H1 (cell line): ENCODE results near the gene HSDL2. TPM values are rescaled to one million over a fixed set of nuclear protein-coding genes. Genes with fewer than 3 reads are reported as not detected.

Source experiments
- CTCF ChIA-PET: fragments of 300-600 bp; sonication (Branson Sonifier 250); formaldehyde crosslinking; loops from one replicate; lab custom pipeline; 2021; ENCODE audit not compliant: partially characterized antibody; lab: Charles Lee
- POLR2A ChIA-PET: fragments of 300-600 bp; sonication (Branson Sonifier 250); formaldehyde crosslinking; loops from one replicate; lab custom pipeline; 2021; ENCODE audit warnings: inconsistent platforms; ENCODE audit not compliant: partially characterized antibody; lab: Charles Lee
- DNase-seq, 2 experiments: peaks; one replicate each; pipeline versions ENCODE4 v3.0.0 to v3.0.0-alpha.2; 2010 to 2022; ENCODE audit warnings: low spot score in 2 of 2, low read depth in 1 of 2, mixed read lengths in 1 of 2
- FAIRE-seq: peaks from 2 replicates; lab custom pipeline; 2011; peaks lifted over from hg19 to GRCh38; lab: Jason Lieb, UNC
- H2AFZ ChIP-seq: 2 replicates; pipeline ENCODE4 v1.8.1; 2012; ENCODE audit warnings: low read length, inconsistent platforms
- H2AK5ac ChIP-seq: 2 replicates; pipeline ENCODE4 v1.6.1; 2013; ENCODE audit warnings: low read depth, low read length
- H2BK120ac ChIP-seq: replicated peaks from 2 replicates; pipeline ENCODE3; 2013; ENCODE audit warnings: low read depth, low read length, inconsistent platforms
- H2BK12ac ChIP-seq: 2 replicates; pipeline ENCODE4 v1.6.1; 2013; ENCODE audit warnings: low read depth, low read length
- H2BK15ac ChIP-seq: 2 replicates; pipeline ENCODE4 v1.6.1; 2013; ENCODE audit warnings: low read length
- H2BK20ac ChIP-seq: 2 replicates; pipeline ENCODE4 v1.6.1; 2013; ENCODE audit warnings: low read length
- H2BK5ac ChIP-seq: 2 replicates; pipeline ENCODE4 v1.6.1; 2013; ENCODE audit warnings: low read depth, low read length
- H3K14ac ChIP-seq: 2 replicates; pipeline ENCODE4 v1.6.1; 2013; ENCODE audit warnings: inconsistent platforms; ENCODE audit not compliant: insufficient read length
- H3K18ac ChIP-seq: 2 replicates; pipeline ENCODE4 v1.6.1; 2013; ENCODE audit warnings: low read length; ENCODE audit errors: extremely low read depth
- H3K23ac ChIP-seq: 2 replicates; pipeline ENCODE4 v1.6.1; 2013; ENCODE audit warnings: inconsistent platforms; ENCODE audit not compliant: insufficient read length
- H3K23me2 ChIP-seq: 2 replicates; pipeline ENCODE4 v1.6.1; 2013; ENCODE audit warnings: low read depth, low read length
- H3K27ac ChIP-seq: 2 replicates; pipeline ENCODE4 v1.6.1; 2011; ENCODE audit warnings: low read depth, low read length, inconsistent platforms
- H3K27me3 ChIP-seq, 4 experiments: replicated peaks in 1 of 4; 1 replicate in 1 of 4; 2 replicates in 3 of 4; pipeline versions ENCODE4 v1.6.1 to v1.8.1; 2011 to 2013; ENCODE audit warnings: low read length in 3 of 4, mild to moderate bottlenecking in 3 of 4, inconsistent platforms in 2 of 4, mixed read lengths in 2 of 4, moderate library complexity in 1 of 4; ENCODE audit not compliant: control insufficient read depth in 3 of 4, insufficient read depth in 3 of 4; ENCODE audit errors: extremely low read depth in 1 of 4
- H3K36me3 ChIP-seq, 4 experiments: 2 replicates each; pipeline versions ENCODE4 v1.6.1 to v1.8.1; 2011 to 2013; ENCODE audit warnings: mild to moderate bottlenecking in 4 of 4, low read length in 3 of 4, moderate library complexity in 2 of 4, control low read depth in 1 of 4, inconsistent platforms in 1 of 4; ENCODE audit not compliant: insufficient read depth in 4 of 4, control insufficient read depth in 2 of 4
- H3K4ac ChIP-seq: replicated peaks from 2 replicates; pipeline ENCODE3; 2013; ENCODE audit warnings: low read length, low read depth, mixed read lengths, inconsistent platforms; ENCODE audit not compliant: insufficient read length
- H3K4me1 ChIP-seq, 4 experiments: replicated peaks in 1 of 4; 1 replicate in 1 of 4; 2 replicates in 3 of 4; pipeline versions ENCODE4 v1.6.1 to v1.8.1; 2011 to 2013; ENCODE audit warnings: low read length in 3 of 4, inconsistent platforms in 2 of 4, mixed read lengths in 1 of 4; ENCODE audit not compliant: insufficient read depth in 4 of 4, control insufficient read depth in 3 of 4
- H3K4me2 ChIP-seq, 2 experiments: 2 replicates each; pipeline versions ENCODE4 v1.6.1 to v1.8.1; 2011 to 2013; ENCODE audit warnings: low read depth in 2 of 2, low read length in 2 of 2, control low read depth in 1 of 2, inconsistent platforms in 1 of 2, mild to moderate bottlenecking in 1 of 2; ENCODE audit not compliant: insufficient read depth in 1 of 2
- H3K4me3 ChIP-seq, 4 experiments: fragments of 200-600, 300-600 bp in 1 of 4; sonication (generic), shearing (Covaris generic), sonication (Bioruptor Twin) in 1 of 4; 2 replicates each; pipeline versions ENCODE4 v1.5.1 to v1.8.1; 2011 to 2016; ENCODE audit warnings: low read length in 4 of 4, low read depth in 3 of 4, control low read depth in 2 of 4, inconsistent platforms in 2 of 4, mild to moderate bottlenecking in 2 of 4, mixed read lengths in 1 of 4, moderate library complexity in 1 of 4; ENCODE audit not compliant: insufficient read depth in 2 of 4; ENCODE audit errors: extremely low read depth in 1 of 4
- H3K56ac ChIP-seq: replicated peaks from 2 replicates; pipeline ENCODE3; 2013; ENCODE audit warnings: low read depth, mild to moderate bottlenecking, mixed read lengths, low read length, inconsistent platforms; ENCODE audit not compliant: insufficient read length
- H3K79me1 ChIP-seq: 2 replicates; pipeline ENCODE4 v1.6.1; 2013; ENCODE audit warnings: low read depth, low read length, control low read depth
- H3K79me2 ChIP-seq, 2 experiments: 2 replicates each; pipeline versions ENCODE4 v1.6.1 to v1.8.1; 2012 to 2013; ENCODE audit warnings: low read length in 2 of 2, mild to moderate bottlenecking in 2 of 2, inconsistent platforms in 1 of 2; ENCODE audit not compliant: insufficient read depth in 2 of 2, control insufficient read depth in 1 of 2
- H3K9ac ChIP-seq, 4 experiments: replicated peaks in 1 of 4; 1 replicate in 1 of 4; 2 replicates in 3 of 4; pipeline versions ENCODE4 v1.6.1 to v1.8.1; 2011 to 2013; ENCODE audit warnings: low read depth in 3 of 4, low read length in 3 of 4, control low read depth in 2 of 4, mild to moderate bottlenecking in 2 of 4, moderate library complexity in 2 of 4, inconsistent platforms in 1 of 4; ENCODE audit errors: extremely low read depth in 1 of 4
- H3K9me3 ChIP-seq, 2 experiments: 2 replicates each; pipeline versions ENCODE4 v1.6.1 to v1.8.1; 2012 to 2013; ENCODE audit warnings: mild to moderate bottlenecking in 2 of 2, moderate library complexity in 2 of 2, control low read depth in 1 of 2, inconsistent platforms in 1 of 2, low read depth in 1 of 2, low read length in 1 of 2, mixed read lengths in 1 of 2; ENCODE audit not compliant: insufficient read depth in 2 of 2
- H4K20me1 ChIP-seq, 2 experiments: replicated peaks in 1 of 2; 2 replicates each; pipeline versions ENCODE3 to v1.8.1; 2011 to 2013; ENCODE audit warnings: inconsistent platforms in 2 of 2, low read length in 2 of 2, mild to moderate bottlenecking in 1 of 2; ENCODE audit not compliant: insufficient read depth in 2 of 2, control insufficient read depth in 1 of 2
- H4K5ac ChIP-seq: 2 replicates; pipeline ENCODE4 v1.6.1; 2013; ENCODE audit warnings: low read length, low read depth, mixed read lengths, inconsistent platforms; ENCODE audit not compliant: insufficient read length
- H4K8ac ChIP-seq: 2 replicates; pipeline ENCODE4 v1.8.0; 2013; ENCODE audit warnings: mild to moderate bottlenecking, moderate library complexity, low read length, inconsistent platforms; ENCODE audit not compliant: insufficient read depth; ENCODE audit errors: extremely low read depth
- H4K91ac ChIP-seq: replicated peaks from 2 replicates; pipeline ENCODE3; 2013; ENCODE audit warnings: low read length, mixed read lengths, inconsistent platforms; ENCODE audit not compliant: insufficient read length
- CHD1 ChIP-seq: IDR thresholded peaks from 2 replicates; pipeline ENCODE4 v1.6.1; 2012; ENCODE audit warnings: low read depth, low read length, improper control_type of control experiment
- CTBP2 ChIP-seq: IDR thresholded peaks from 2 replicates; pipeline ENCODE4 v1.7.0; 2011; ENCODE audit warnings: borderline replicate concordance, mild to moderate bottlenecking, moderate library complexity, mixed read lengths, low read length; ENCODE audit not compliant: insufficient read depth, insufficient read length
- CTCF ChIP-seq, 3 experiments: IDR thresholded peaks; 1 replicate in 2 of 3; 2 replicates in 1 of 3; pipeline versions ENCODE4 v1.5.1 to v1.6.1; 2011; ENCODE audit warnings: low read length in 3 of 3, mild to moderate bottlenecking in 3 of 3, inconsistent platforms in 2 of 3, low read depth in 1 of 3, moderate library complexity in 1 of 3; ENCODE audit not compliant: insufficient read depth in 1 of 3; ENCODE audit errors: control extremely low read depth in 1 of 3
- HDAC2 ChIP-seq, 2 experiments: fragments of 300-600 bp in 1 of 2; sonication (generic) in 1 of 2; IDR thresholded peaks; 2 replicates each; pipeline ENCODE4 v1.6.1; 2011 to 2012; ENCODE audit warnings: low read depth in 2 of 2, low read length in 2 of 2, mild to moderate bottlenecking in 2 of 2, moderate library complexity in 2 of 2, borderline replicate concordance in 1 of 2, inconsistent platforms in 1 of 2
- MAX ChIP-seq: IDR thresholded peaks from 2 replicates; pipeline ENCODE4 v1.6.1; 2012; ENCODE audit warnings: inconsistent platforms
- NRF1 ChIP-seq: IDR thresholded peaks from 2 replicates; pipeline ENCODE4 v1.6.1; 2011; ENCODE audit warnings: mild to moderate bottlenecking, low read depth, low read length, improper control_type of control experiment
- RXRA ChIP-seq: IDR thresholded peaks from 2 replicates; pipeline ENCODE4 v1.6.1; 2011; ENCODE audit warnings: low read depth, mild to moderate bottlenecking, low read length, moderate library complexity; ENCODE audit not compliant: insufficient read depth
- SIRT6 ChIP-seq: IDR thresholded peaks from one replicate; pipeline ENCODE4 v1.7.1; 2012; ENCODE audit warnings: low read length, inconsistent platforms
- SUZ12 ChIP-seq: fragments of 200-600 bp; sonication (generic); IDR thresholded peaks from 2 replicates; pipeline ENCODE4 v1.6.1; 2012; ENCODE audit warnings: mild to moderate bottlenecking, inconsistent platforms, low read length, moderate library complexity, mixed read lengths
- YY1 ChIP-seq: IDR thresholded peaks from 2 replicates; pipeline ENCODE4 v1.6.1; 2011; ENCODE audit warnings: low read depth, mild to moderate bottlenecking, low read length
- ZNF274 ChIP-seq: IDR thresholded peaks from 2 replicates; pipeline ENCODE4 v1.7.0; 2012; ENCODE audit warnings: low read length, borderline replicate concordance; ENCODE audit errors: extremely low read depth
- WGBS, 2 experiments: shearing (Covaris generic) in 1 of 2; methylation state at CpG; one replicate each; pipeline versions ENCODE4 v1.1.6 to v1.1.7; 2013 to 2015; ENCODE audit warnings: low lambda C conversion rate in 2 of 2, mixed read lengths in 2 of 2, inconsistent platforms in 1 of 2, low coverage in 1 of 2, missing lambda C conversion rate in 1 of 2; ENCODE audit not compliant: insufficient replicate concordance in 2 of 2, insufficient coverage in 1 of 2, insufficient read length in 1 of 2; ENCODE audit errors: extremely low coverage in 1 of 2, missing lambda C conversion rate in 1 of 2; 5-methylcytosine and 5-hydroxymethylcytosine counted together
- polyA plus RNA-seq, 7 experiments: library from polyadenylated mRNA; depleted of rRNA in 3 of 7; stranded (reverse) in 5 of 7; unstranded in 2 of 7; fragments of >200 nt in 5 of 7; fragments of 200-250 nt in 2 of 7; gene quantifications; 1 replicate in 5 of 7; 2 replicates in 1 of 7; 4 replicates in 1 of 7; pipeline versions ENCODE4 v1.2.1 to v1.2.3, GENCODE V29; 2011 to 2013; ENCODE audit warnings: missing spikeins in 2 of 7, mixed read lengths in 2 of 7
- total RNA-seq: library from RNA; stranded (reverse); fragmentation: NEBNext Ultra II Directional; extraction: Animal tissue kit (Norgen Biotek cat#: 25700); gene quantifications from 2 replicates; pipeline ENCODE4 v1.2.1, GENCODE V29; 2021

Gene HSDL2
- total and polyA plus RNA-seq, 2 of the 8 experiments (the other 6 are each of a cell fraction or from before 2014, with no cell fraction given), result 6.6 to 15.4 TPM

- no peak overlapping the region for H2AFZ ChIP-seq
- H3K79me2 ChIP-seq, result no peaks in the 10 kb centered on the region
- H3K4me2 ChIP-seq, result no peak overlapping the region
- H2AK5ac ChIP-seq, result no peak overlapping the region
- no peak overlapping the region for H4K8ac ChIP-seq
- H2BK5ac ChIP-seq, result no peak overlapping the region
- H3K4me1 ChIP-seq, result no peaks in the 10 kb centered on the region
- no peaks in the 10 kb centered on the region for H3K9me3 ChIP-seq
- H3K9ac ChIP-seq, result no peak overlapping the region
- H2BK20ac ChIP-seq, result no peak overlapping the region
- no peak overlapping the region for H2BK12ac ChIP-seq
- CTCF ChIA-PET, result interaction anchor here (1.0 to 1.1 kb wide), 3 partner anchors 10 to 15 kb away, joined by 3 read pairs; no protein-coding TSS in a partner anchor
- H4K91ac ChIP-seq, result no peak overlapping the region
- H2BK15ac ChIP-seq, result no peak overlapping the region
- H2BK120ac ChIP-seq, result no peak overlapping the region
- H3K27ac ChIP-seq, result no peak overlapping the region
- H3K18ac ChIP-seq, result no peak overlapping the region
- 91% methylated on average over 2 of the region's 2 CpGs; no CpG with 5 or more reads in 1 of the 2 experiments for WGBS, 2 experiments
- H3K4ac ChIP-seq, result no peak overlapping the region
- H3K79me1 ChIP-seq, result no peaks in the 10 kb centered on the region
- no peak overlapping the region for H3K14ac ChIP-seq
- H3K56ac ChIP-seq, result no peak overlapping the region
- no peaks in the 10 kb centered on the region for H3K36me3 ChIP-seq
- POLR2A ChIA-PET, result no interaction called here
- H3K23me2 ChIP-seq, result no peaks in the 10 kb centered on the region
- no peak overlapping the region for H3K23ac ChIP-seq
- FAIRE-seq (no peak), DNase-seq (no peak)
- H3K27me3 ChIP-seq, result no peaks in the 10 kb centered on the region
- no peak overlapping the region for H3K4me3 ChIP-seq
- H4K5ac ChIP-seq, result no peak overlapping the region
- no peaks in the 10 kb centered on the region for H4K20me1 ChIP-seq
- no peak for TF ChIP-seq CHD1
- no peak for TF ChIP-seq HDAC2 (IDR thresholded peaks at IDR 0.05; ENCODE audit: borderline replicate concordance in 1 of 2, low read depth in 2 of 2, low read length in 2 of 2)
- no peak for TF ChIP-seq MAX
- TF ChIP-seq RXRA, result no peak
- TF ChIP-seq YY1, result no peak
- TF ChIP-seq SIRT6, result no peak
- no peak for TF ChIP-seq CTCF (IDR thresholded peaks at IDR 0.05; ENCODE audit: control extremely low read depth in 1 of 3, insufficient read depth in 1 of 3, low read depth in 1 of 3, low read length in 3 of 3)
- TF ChIP-seq NRF1, result no peak
- no peak for TF ChIP-seq SUZ12
- no peak for TF ChIP-seq CTBP2
- TF ChIP-seq ZNF274, result no peak
Observed at GRCh38 chr9:112447283-112447761, 67.4 kb downstream of the HSDL2 start.
